Measurements from ENCODE around the gene PPP2R5A. TPM values are rescaled to one million over a fixed set of nuclear protein-coding genes. Genes with fewer than 3 reads are reported as not detected.
"Not testable (repeated sequence)": the region's sequence is repeated elsewhere in the genome, so short reads cannot be mapped to it uniquely, and the experiment has no call there.

Gene PPP2R5A
- total RNA-seq, 1 donor from 2014 or later: 68.1 TPM

DNA sequence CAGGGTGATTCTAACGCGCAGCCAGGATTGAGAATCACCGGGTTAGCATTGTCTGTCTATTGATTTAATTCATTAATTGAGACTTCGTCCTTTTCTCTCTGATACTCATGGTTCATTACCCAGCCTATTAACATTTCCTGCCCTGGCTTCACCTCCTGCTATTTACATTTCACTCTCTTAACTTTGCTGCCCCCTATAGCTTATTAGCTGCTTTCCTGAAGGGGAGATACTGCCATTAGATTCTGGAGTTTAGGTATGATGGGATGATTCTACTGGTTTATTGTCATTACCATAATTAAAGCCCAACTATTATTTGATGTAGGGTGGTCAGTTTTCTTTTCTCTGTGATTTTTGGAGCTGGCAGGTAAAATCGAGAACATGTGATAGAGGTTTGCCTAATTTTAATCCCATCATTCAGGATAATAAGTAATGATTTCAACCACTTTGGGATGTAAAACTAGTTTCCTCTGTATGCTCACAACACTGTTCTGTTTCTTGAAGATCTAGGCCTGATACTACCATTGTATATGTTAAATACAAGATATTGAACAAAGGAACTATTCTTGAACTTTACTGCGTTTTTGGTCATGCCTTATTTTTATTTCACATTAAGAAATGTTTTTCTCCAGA lies 6.4 kb downstream of the PPP2R5A start:
- no peak for DNase-seq (ENCODE audit: low spot score)
- intact Hi-C loops (cut with DNase I): loop anchor here (2.0 to 5.0 kb wide), 3 partner anchors 76 to 221 kb away; partner anchors contain the start of gene NENF

DNA sequence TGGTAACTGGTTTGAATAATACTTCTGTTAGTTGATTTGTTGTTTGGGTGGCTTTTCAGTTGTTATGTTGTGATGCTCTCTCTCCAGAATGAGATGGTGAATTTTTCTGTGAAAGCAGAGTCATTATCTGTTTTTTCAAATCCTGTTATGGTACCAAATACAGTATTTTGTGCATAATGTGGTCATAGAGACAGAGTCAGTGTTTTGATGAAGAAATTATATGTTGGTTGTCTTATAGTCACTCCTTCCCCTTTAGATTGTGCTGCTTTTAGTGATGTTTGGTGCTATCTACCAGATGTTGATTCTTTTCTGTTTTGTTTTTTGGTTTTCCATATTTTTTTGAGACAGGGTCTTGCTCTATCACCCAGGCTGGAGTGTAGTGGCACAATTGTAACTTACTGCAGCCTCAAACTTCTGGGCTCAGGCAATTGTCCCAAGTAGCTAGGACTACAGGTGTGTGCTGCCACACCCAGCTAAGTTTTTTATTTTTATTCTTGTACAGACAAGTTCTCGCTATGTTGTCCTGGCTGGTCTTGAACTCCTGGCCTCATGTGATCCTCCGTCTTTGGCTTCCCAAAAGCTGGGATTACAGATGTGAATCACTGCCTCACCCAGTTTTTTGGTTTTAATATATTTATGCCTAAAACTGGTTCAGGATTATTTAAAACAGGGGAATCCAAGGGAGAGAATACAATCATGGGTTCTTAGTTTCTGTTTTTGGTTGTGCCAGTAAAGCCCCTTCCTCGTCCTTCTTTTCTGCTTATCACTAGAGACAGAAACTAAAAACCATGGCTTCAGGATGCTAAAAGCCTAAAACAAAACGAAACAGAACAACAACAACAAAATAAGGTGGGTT lies 7.3 kb downstream of the PPP2R5A start:
- intact Hi-C loops (cut with DNase I): loop anchor here (5.0 kb wide), 2 partner anchors 75 to 140 kb away; partner anchors contain the start of gene NENF
- no peak for DNase-seq (ENCODE audit: low spot score)

DNA sequence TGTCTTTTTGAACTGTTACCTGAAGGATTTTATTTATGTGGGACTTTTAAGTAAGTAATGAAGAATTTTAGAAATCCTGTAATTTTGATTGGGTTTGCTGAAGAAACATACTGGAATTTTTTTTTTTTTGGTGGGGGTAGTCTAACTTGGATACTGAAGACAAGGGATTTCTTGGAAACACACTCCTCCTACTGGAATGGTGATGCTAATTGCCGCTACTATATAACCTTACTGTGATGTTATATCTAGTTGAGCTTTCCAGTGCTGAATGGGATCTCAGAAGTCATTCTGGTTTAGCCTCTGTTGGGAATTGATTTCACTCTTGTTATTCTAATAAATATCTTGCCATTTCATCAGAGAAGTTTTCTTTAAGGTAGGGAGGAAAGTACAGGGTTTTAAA lies 8.4 kb downstream of the PPP2R5A start:
- DNase-seq (ENCODE audit: low spot score): no peak
- intact Hi-C loops (cut with DNase I): loop anchor here (5.0 kb wide), 2 partner anchors 74 to 139 kb away; partner anchors contain the start of gene NENF

DNA sequence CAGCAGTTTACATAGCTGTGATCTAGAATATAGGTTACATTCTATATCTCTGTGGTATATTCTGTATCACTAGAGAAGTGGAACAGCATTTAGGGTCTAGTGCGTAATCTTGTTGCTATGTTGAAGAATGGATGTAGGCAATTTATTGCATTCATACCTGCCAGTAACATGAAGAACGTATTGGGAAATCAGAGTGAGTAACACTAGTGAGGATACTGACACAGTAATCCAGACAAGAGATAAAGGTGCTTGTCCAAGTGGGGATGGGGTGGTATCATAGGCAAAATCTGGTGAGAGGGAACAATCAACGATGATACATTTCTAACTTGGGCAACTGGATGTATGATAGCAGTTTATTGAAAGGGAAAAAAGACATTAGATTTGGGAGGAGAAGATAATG lies 9.8 kb downstream of the PPP2R5A start:
- intact Hi-C loops (cut with DNase I): loop anchor here (5.0 kb wide), 2 partner anchors 72 to 137 kb away; partner anchors contain the start of gene NENF

DNA sequence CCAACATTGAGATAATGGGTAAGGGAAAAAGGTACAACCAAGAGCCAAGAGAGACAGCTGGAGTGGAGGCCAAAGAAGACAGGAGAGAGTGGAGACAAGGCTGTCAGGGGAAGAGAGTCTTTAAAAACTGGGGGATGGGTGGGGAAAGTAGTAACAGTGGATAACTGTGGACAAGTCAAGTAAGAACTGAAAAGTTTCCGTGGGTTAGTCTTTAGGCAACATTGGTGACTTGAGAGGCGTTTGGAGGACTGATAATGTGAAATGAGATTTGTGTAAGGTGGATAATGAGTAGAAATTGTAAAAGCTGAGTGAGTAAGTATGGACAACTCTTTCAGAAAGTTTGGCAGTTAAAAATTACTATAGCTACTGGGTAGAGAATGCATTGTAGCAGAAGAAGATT lies 10.4 kb downstream of the PPP2R5A start:
- no peak for DNase-seq (ENCODE audit: low spot score)
- intact Hi-C loops (cut with DNase I): no loop called here

More for the DNA sequence above, 9.8 kb downstream of the PPP2R5A start:
- no peak for DNase-seq (ENCODE audit: low spot score)

DNA sequence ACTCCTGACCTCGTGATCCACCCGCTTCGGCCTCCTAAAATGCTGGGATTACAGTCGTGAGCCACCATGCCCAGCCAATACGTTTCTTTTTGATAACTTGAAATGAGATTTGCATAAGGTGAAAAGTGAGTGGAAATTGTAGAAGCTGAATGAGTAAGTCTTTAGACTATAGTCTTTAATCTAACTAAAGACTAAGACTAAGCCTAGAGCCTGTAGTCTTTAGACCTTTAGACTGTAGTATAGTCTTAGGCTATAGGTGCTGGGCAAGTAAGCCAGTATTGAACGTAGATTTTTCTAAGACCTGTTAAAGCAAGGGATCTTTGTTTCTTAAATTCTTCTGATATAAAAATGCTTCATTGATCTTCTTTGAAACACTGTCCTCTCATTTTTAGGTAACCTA lies 12.1 kb downstream of the PPP2R5A start:
- intact Hi-C loops (cut with DNase I): no loop called here
- no peak for DNase-seq (ENCODE audit: low spot score)

DNA sequence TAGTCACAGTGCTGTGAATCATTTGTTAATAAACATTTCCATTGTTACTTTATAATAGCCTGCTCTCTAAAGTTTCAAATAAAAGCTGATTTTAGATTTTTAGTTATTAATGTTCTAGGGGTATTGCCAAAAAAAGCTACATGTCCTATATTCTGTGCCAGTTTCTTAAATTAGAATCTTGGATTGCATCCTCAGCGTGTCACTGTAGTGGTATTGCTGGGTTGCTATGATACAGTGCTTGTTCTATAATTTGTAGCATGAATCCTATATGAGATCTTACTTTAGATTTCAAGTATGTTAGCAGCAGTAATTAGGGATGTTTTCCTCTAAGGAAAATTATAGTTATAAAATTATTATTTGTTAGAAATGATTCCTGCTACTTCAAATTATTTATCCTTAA lies 16.4 kb downstream of the PPP2R5A start:
- DNase-seq (ENCODE audit: low spot score): no peak
- intact Hi-C loops (cut with DNase I): no loop called here

DNA sequence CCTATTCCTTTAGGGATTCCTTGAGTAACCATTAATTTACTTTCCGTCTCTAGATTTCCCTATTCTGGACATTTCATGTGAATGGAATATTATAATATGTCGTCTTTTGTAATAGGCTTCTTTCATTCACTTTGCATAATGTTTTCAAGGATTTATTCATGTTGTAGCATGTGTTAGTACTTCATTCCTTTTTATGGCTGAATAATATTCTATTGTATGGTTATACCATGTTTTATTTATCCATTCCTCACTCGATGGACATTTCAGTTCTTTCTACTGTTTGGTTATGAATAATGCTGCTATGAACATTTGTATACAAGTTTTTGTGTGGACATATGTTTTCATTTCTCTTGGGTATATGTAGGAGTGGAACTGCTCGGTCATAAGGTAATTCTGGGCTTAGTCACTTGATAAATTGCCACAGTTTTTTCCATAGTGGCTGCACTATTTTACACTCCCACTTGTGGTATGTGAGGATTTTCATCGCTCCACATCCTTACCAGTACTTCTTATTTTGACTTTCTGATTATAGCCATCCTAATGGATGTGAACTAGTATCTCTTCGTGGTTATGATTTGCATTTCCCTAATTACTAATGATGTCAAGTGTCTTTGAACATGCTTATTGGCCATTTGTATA lies 17.7 kb downstream of the PPP2R5A start:
- intact Hi-C loops (cut with DNase I): no loop called here
- no peak for DNase-seq (ENCODE audit: low spot score)

DNA sequence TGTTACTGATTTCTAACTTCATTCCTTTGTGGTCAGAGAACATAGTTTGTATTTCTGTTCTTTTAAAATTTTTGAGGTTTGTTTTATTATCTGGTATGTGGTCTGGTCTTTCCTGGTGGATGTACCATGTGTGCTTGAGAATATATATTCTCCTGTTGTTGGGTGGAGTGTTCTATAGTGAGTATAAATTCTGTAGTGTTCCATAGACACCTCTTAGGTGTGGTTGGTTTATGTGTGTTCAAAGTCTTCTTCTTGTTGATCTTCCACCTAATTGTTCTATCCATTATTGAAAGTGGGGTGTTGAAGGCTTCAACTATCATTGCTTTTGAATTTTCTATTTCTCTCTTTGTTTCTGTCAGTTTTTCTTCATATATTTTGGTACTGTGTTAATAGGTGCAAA lies 20.1 kb downstream of the PPP2R5A start:
- DNase-seq (ENCODE audit: low spot score): no peak
- intact Hi-C loops (cut with DNase I): no loop called here

DNA sequence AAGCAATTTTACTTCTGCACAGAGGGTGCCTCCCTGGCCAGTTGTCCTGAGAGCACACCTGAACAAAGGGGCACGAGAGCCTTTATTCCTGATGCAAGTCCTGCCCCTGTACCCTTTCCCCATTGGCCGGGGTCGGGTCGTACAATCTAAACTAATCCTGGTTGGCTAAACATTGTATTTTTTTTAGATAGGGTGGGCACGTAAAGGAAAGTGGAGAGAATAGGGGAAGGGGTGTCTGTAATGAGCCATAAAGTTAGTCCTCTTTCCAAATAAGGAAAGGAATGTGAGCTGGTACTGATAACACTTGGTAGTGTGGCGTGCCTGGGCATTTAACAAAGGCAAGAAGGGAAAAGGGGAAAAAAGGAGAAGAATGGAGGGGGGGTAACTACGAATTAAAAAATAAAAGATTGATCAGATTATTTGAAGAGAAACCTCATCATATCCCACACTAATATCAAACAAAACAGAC lies 20.8 kb downstream of the PPP2R5A start:
- DNase-seq (ENCODE audit: low spot score); intact Hi-C loops (cut with DNase I): not testable (repeated sequence)

DNA sequence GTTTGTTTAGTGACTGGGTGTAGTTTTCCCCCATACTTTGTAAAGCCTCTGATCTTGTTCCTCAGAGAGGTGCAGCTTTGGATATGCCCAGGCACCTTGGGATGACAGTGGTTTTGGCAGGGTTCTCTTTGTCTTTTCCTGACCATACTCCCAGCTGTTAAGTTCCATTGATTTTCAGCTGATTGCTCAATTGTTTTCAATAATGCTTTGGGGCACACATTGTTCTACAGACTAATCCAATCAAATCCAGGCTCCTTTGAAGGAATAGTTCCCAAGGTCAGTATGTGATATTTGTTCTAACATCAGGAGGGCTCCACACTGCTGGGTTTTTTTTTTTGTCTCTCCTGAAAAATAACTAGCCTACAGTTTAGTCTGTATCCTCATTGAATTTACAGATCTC lies 24.8 kb downstream of the PPP2R5A start:
- DNase-seq (ENCODE audit: low spot score): no peak
- intact Hi-C loops (cut with DNase I): no loop called here

DNA sequence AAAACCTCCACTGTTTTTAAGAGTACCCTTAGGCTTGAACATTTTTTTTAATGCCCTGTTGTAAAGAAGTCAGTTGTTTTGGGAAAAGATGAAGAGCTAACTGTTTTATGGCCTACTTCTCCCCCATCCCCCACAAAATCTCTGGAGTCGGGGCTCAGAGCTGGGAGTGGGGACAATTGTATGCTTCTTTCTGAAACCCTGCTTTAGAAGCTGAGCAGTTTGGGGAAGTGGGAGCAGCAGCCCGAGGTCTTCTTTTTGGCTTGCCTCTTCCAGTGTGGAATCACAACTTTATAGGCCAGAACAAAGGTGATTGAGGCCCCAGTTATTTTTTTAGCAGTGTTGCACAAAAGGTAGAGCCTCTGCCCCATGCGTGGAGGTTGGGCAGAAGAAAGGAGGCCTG lies 25.2 kb downstream of the PPP2R5A start:
- no peak for DNase-seq (ENCODE audit: low spot score)
- intact Hi-C loops (cut with DNase I): no loop called here

DNA sequence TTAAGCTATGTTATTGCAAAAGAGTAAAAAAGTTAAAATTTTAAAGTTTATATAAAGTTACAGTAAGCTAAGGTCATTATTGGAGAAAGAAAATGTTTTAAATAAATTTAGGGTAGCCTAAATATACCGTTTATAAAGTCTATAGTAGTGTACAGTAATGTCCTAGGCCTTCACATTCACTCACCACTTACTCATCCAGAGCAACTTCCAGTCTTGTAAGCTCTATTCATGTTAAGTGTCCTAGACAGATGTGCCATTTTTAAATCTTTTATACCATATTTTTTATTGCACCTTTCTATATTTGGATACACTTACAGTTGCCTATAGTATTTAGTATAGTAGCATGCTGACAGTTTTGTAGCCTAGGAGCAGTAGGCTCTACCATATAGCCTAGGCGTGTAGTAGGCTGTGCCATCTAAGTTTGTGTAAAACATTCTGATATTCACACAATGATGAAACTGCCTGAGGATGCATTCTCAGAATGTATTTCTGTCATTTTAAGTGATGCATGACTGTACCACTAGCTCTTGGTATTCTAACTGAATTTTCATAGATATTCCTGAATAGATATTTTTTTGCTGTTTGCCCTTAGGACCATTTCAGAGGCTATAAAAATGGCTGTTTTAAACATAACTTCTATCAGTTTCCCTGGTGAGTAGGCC lies 26.8 kb downstream of the PPP2R5A start:
- no peak for DNase-seq (ENCODE audit: low spot score)
- intact Hi-C loops (cut with DNase I): no loop called here

DNA sequence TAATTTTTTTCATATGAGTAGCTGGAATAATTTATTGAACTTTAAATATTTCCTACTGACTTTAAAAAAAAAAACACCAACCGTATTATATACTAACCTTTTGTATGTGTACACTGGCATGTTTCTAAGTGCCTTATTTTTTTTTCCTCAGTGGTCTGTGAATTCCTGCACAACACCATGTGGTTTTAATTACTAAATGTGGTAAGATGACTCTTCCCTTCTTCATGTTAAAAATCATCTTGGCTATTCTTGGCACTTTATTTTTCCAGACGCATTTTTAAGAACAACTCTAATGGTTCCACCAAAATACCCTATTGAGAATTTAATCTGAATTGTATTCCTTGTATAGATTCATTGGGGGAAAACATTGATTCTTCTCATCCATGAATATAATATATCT lies 28.4 kb downstream of the PPP2R5A start:
- intact Hi-C loops (cut with DNase I): no loop called here
- DNase-seq (ENCODE audit: low spot score): no peak

DNA sequence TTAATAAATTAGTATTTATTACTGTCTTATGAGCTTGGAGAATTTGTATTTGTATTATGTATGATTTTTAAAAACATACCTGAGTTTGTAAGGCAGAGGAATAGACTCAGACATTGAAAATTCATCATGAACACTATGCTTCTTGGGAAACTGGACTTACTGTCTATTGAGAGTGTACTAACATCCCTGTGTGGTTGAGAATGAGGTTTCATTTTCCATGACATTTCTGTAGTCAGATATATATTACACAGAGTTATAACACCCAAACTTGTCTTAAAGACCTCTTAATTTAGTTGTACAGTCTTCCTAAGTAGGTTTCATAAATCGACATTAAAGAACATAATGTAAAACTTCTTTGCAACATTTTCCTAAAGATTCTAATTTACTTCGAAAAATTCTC lies 30.0 kb downstream of the PPP2R5A start:
- intact Hi-C loops (cut with DNase I): no loop called here

DNA sequence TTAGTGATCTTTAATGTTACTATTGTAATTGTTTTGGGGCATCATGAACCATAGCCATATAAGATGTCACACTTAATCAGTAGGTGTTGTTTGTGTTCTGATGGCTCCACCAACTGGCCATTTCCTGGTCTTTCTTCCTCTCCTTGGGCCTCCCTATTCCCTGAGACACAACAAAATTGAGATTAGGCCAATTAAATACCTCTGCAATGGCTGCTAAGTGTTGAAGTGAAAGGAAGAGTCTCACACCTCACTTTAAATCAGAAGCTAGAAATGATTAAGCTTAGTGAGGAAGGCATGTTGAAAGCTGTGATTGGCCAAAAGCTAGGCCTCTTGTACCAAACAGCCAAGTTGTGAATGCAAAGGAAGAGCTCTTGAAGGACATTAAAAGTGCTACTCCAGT lies 30.7 kb downstream of the PPP2R5A start:
- no peak for DNase-seq (ENCODE audit: low spot score)
- intact Hi-C loops (cut with DNase I): no loop called here

More for the DNA sequence above, 30.0 kb downstream of the PPP2R5A start:
- DNase-seq (ENCODE audit: low spot score): no peak

DNA sequence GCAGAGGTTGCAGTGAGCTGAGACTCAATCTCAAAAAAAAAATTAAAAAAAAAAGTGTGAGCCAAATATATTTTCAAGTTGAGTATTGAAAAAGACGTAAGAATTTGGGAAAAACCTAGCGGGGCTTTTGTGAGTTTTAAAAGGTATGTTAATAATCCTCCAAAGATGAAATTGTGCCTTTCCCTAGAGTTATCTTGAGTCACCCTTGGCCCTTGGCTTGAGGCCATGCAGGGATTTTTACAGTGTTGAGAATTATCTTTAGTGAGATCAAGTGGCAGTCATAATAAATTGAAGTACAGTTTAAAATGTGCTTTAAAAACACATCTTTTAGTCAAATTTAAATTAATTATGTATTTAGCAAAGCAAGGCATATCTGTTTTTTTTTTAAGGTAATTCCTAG lies 32.7 kb downstream of the PPP2R5A start:
- no peak for DNase-seq (ENCODE audit: low spot score)
- intact Hi-C loops (cut with DNase I): no loop called here

DNA sequence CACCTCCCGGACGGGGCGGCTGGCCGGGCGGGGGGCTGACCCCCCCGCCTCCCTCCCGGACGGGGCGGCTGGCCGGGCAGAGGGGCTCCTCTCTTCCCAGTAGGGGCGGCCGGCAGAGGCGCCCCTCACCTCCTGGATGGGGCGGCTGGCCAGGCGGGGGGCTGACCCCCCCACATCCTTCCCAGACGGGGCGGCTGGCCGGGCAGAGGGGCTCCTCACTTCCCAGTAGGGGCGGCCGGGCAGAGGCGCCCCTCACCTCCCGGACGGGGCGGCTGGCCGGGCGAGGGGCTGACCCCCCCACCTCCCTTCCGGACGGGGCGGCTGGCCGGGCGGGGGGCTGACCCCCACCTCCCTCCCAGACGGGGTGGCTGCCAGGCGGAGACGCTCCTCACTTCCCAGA lies 35.8 kb downstream of the PPP2R5A start:
- DNase-seq (ENCODE audit: low spot score); intact Hi-C loops (cut with DNase I): not testable (repeated sequence)

DNA sequence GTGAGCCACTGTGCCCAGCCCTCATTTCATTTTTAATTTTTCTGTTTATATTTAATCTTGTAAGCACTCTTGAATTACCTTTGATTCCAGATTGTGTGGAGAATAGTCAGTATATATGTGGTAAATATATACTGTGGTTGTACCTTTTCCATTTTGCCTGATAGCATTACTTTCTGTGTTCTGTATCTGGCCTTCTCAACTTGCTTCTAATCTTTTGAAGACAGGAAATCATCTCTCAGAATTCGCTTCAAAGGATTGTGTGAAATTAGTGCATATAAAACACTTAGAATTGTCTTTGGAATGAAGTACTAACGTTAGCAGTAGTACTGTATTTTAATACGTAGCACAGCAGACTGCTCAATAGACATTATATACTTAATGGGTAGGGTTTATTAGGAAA lies 37.9 kb downstream of the PPP2R5A start:
- DNase-seq (ENCODE audit: low spot score): no peak
- intact Hi-C loops (cut with DNase I): no loop called here

DNA sequence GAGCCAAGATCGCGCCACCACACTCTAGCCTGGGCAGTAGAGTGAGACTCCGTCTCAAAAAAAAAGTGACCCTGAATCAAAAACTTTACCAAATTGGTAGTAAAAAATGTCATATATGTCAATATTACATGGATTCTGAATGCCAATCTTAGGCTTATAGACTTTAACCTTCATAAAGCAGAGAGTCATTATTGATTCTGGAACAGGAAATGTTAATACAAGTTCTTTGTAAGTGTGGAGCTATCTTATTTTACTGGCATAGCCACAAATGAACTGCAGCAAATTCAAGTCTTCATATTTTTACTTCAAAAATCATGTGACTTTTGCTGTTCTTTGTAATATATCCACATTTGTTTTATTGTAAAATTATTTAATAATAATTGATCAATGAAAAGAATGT lies 41.3 kb downstream of the PPP2R5A start:
- DNase-seq (ENCODE audit: low spot score): no peak
- intact Hi-C loops (cut with DNase I): no loop called here
